Loucy (cell line): ENCODE data around the gene TRPC5OS.

Source experiments
- H2AFZ ChIP-seq: fragments of 200-600 bp; sonication (generic); 2 replicates; pipeline ENCODE4 v1.6.0; 2016; ENCODE audit warnings: antibody characterized with exemption, mild to moderate bottlenecking, low read length, moderate library complexity
- H3F3A ChIP-seq: fragments of 200-600 bp; 2 replicates; pipeline ENCODE4 v1.6.0; 2016; ENCODE audit warnings: antibody characterized with exemption, low read depth, mild to moderate bottlenecking
- H3K27me3 ChIP-seq: fragments of 200-600 bp; sonication (generic); 2 replicates; pipeline ENCODE4 v1.6.1; 2014; ENCODE audit warnings: low read length, mild to moderate bottlenecking; ENCODE audit not compliant: insufficient read depth, poor library complexity, severe bottlenecking
- H3K36me3 ChIP-seq: fragments of 200-600 bp; sonication (generic); 2 replicates; pipeline ENCODE4 v1.6.1; 2016; ENCODE audit warnings: low read length; ENCODE audit not compliant: insufficient read depth
- H3K4me1 ChIP-seq: fragments of 200-600 bp; sonication (generic); 2 replicates; pipeline ENCODE4 v1.5.1; 2014; ENCODE audit warnings: low read length, mild to moderate bottlenecking; ENCODE audit not compliant: insufficient read depth, poor library complexity, severe bottlenecking
- H3K4me2 ChIP-seq: fragments of 200-600 bp; sonication (generic); 2 replicates; pipeline ENCODE4 v1.6.0; 2014; ENCODE audit warnings: antibody characterized with exemption, low read length, low read depth, mild to moderate bottlenecking; ENCODE audit not compliant: poor library complexity, severe bottlenecking
- H3K4me3 ChIP-seq: fragments of 200-600 bp; sonication (generic); 2 replicates; pipeline ENCODE4 v1.5.1; 2014; ENCODE audit warnings: low read length, mild to moderate bottlenecking, mixed read lengths; ENCODE audit not compliant: poor library complexity, severe bottlenecking
- H3K79me2 ChIP-seq: fragments of 200-600 bp; sonication (generic); 2 replicates; pipeline ENCODE4 v1.6.1; 2014; ENCODE audit warnings: low read length; ENCODE audit not compliant: insufficient read depth
- H3K9ac ChIP-seq: fragments of 200-600 bp; sonication (generic); 2 replicates; pipeline ENCODE4 v1.6.0; 2014; ENCODE audit warnings: mild to moderate bottlenecking, low read depth, low read length, moderate library complexity; ENCODE audit not compliant: poor library complexity, severe bottlenecking
- H3K9me2 ChIP-seq: fragments of 200-600 bp; sonication (generic); replicated peaks from 2 replicates; pipeline ENCODE4 v1.6.1; 2016; ENCODE audit warnings: low read depth, low read length, mixed read lengths
- H3K9me3 ChIP-seq: fragments of 200-600 bp; sonication (generic); 2 replicates; pipeline ENCODE4 v1.6.1; 2014; ENCODE audit warnings: mild to moderate bottlenecking, antibody characterized with exemption, low read length, low read depth; ENCODE audit not compliant: insufficient read depth
- H4K20me1 ChIP-seq: fragments of 200-600 bp; sonication (generic); 2 replicates; pipeline ENCODE4 v1.6.0; 2014; ENCODE audit warnings: antibody characterized with exemption, low read length, mild to moderate bottlenecking; ENCODE audit not compliant: insufficient read depth, poor library complexity, severe bottlenecking
- EZH2phosphoT487 ChIP-seq: fragments of 200-600 bp; IDR thresholded peaks from 2 replicates; pipeline ENCODE4 v1.6.1; 2018; ENCODE audit warnings: antibody characterized with exemption, mild to moderate bottlenecking, moderate library complexity, borderline replicate concordance
- TF ChIP-seq, protein P1 (sequence below): fragments of 200-600 bp; sonication (generic); conservative IDR thresholded peaks from 2 replicates; pipeline ENCODE4 v1.5.1; 2014; ENCODE audit warnings: mild to moderate bottlenecking, antibody characterized with exemption, low read length

Gene TRPC5OS

DNA sequence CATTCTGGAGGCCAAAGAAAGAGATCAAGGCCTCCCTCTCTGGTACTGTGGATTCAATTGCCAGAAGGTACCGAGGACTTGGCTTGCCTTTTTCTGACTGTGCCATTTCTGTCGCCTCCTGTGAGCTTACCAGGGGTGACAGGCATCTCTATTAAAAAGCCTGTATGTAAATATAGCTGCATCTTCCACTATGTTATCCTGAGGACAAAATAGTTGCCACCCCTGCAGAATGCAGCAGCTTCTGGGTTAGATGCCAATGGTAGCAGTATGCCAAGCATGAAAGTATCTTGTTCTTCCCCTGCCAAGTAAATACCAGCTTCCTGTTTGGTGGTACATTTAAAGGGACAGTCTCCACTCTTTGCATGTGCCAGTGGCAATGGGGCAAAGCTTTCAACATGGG is 10.7 kb downstream of the TRPC5OS start:
- Histone ChIP-seq H3K4me3 (no peak overlapping the region), H3K9ac (no peak overlapping the region), H3K4me1 (peaks cover 5% of the 10 kb centered on the region), H4K20me1 (no peaks in the 10 kb centered on the region), H3K36me3 (no peaks in the 10 kb centered on the region), H3K79me2 (no peaks in the 10 kb centered on the region), H3K4me2 (no peak overlapping the region), H2AFZ (no peak overlapping the region), H3F3A (no peaks in the 10 kb centered on the region), H3K9me2 (no peaks in the 10 kb centered on the region), H3K9me3 (no peaks in the 10 kb centered on the region), H3K27me3 (peaks cover 5% of the 10 kb centered on the region)
- TF ChIP-seq, protein P1, sequence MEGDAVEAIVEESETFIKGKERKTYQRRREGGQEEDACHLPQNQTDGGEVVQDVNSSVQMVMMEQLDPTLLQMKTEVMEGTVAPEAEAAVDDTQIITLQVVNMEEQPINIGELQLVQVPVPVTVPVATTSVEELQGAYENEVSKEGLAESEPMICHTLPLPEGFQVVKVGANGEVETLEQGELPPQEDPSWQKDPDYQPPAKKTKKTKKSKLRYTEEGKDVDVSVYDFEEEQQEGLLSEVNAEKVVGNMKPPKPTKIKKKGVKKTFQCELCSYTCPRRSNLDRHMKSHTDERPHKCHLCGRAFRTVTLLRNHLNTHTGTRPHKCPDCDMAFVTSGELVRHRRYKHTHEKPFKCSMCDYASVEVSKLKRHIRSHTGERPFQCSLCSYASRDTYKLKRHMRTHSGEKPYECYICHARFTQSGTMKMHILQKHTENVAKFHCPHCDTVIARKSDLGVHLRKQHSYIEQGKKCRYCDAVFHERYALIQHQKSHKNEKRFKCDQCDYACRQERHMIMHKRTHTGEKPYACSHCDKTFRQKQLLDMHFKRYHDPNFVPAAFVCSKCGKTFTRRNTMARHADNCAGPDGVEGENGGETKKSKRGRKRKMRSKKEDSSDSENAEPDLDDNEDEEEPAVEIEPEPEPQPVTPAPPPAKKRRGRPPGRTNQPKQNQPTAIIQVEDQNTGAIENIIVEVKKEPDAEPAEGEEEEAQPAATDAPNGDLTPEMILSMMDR, result no peak
- TF ChIP-seq EZH2phosphoT487, result no peak

DNA sequence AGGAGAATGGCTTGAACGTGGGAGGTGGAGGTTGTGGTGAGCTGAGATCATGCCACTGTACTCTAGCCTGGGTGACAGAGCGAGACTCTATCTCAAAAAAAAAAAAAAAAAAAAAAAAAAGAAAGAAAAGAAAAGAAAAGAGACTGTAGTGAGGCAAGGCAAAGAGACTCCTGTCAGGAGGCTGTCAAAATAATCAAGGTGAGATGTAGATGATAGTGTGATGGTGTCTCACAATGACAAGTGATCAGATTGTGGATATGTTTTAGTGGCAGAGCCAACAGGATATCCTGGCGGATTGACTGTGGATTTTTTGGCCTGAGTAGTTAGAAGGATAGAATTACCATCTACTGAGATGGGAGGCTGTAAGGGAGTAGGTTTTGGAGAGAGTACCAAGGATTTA is 12.6 kb downstream of the TRPC5OS start:
- no peaks in the 10 kb centered on the region for H3K4me1 ChIP-seq
- no peak overlapping the region for H2AFZ ChIP-seq
- H3F3A ChIP-seq, result no peaks in the 10 kb centered on the region
- no peaks in the 10 kb centered on the region for H4K20me1 ChIP-seq
- H3K79me2 ChIP-seq, result no peaks in the 10 kb centered on the region
- no peak overlapping the region for H3K9ac ChIP-seq
- no peaks in the 10 kb centered on the region for H3K36me3 ChIP-seq
- no peaks in the 10 kb centered on the region for H3K9me3 ChIP-seq
- H3K4me3 ChIP-seq, result no peak overlapping the region
- TF ChIP-seq EZH2phosphoT487, result no peak
- TF ChIP-seq, protein P1, result no peak
- peaks cover 5% of the 10 kb centered on the region for H3K27me3 ChIP-seq
- H3K9me2 ChIP-seq, result no peaks in the 10 kb centered on the region
- H3K4me2 ChIP-seq, result no peak overlapping the region

DNA sequence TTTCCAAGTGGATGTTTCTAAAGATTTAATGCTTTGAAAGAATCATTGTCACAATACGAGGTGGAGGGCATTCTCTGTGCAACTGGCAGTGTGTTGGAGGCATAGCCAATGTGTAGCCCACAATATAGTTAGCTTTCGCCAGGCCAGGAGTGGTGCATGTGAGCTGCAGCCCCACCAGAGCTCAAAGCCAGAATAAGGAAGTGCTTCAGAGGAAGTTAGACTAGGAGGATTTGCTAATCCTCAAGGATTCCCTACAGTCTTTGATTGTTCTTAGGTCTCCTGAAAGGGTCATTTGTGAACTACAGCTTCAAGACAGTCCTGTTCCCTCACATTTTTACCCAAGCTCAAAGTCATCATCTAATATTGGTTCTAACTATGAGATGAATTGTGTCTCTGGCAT is 16.4 kb downstream of the TRPC5OS start:
- no peaks in the 10 kb centered on the region for H4K20me1 ChIP-seq

More for the DNA sequence above, 16.4 kb downstream of the TRPC5OS start:
- no peaks in the 10 kb centered on the region for H3K36me3 ChIP-seq
- no peaks in the 10 kb centered on the region for H3F3A ChIP-seq
- no peaks in the 10 kb centered on the region for H3K4me1 ChIP-seq
- H3K79me2 ChIP-seq, result no peaks in the 10 kb centered on the region
- H3K9me3 ChIP-seq, result no peaks in the 10 kb centered on the region
- H3K4me2 ChIP-seq, result no peak overlapping the region
- TF ChIP-seq EZH2phosphoT487, result no peak
- TF ChIP-seq, protein P1, result no peak
- H3K9me2 ChIP-seq, result no peaks in the 10 kb centered on the region
- H3K4me3 ChIP-seq, result no peak overlapping the region
- no peak overlapping the region for H3K9ac ChIP-seq
- no peak overlapping the region for H2AFZ ChIP-seq
- peaks cover 5% of the 10 kb centered on the region for H3K27me3 ChIP-seq
